ENCODE measurements around the gene ZFPL1. TPM values are rescaled to one million over a fixed set of nuclear protein-coding genes. Genes with fewer than 3 reads are reported as not detected.

ZFPL1 gene
- total RNA-seq, 1 experiment from 2014 or later: 42.6 TPM

DNA sequence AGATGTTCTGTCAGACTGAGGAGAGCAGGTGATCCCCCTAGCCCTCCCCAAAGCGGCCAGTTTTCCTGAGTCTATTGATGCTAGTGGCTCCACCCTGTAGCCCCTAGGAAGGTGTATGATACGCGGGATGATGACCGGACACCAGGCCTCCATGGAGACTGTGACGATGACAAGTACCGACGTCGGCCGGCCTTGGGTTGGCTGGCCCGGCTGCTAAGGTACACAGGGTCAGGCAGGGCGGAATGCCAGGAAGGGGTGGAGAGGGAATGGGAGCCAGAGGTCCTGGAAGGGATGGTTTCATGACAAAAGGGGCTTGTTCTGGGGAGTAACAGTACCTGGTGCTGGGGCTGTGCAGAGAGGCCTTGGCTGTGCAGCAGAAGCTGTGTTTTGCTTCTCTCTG, 3.2 kb downstream of the ZFPL1 start:
- in situ Hi-C loops (cut with HindIII; ENCODE audit: low sequenced_read_pairs): no loop called here
- no peak for DNase-seq (ENCODE audit: low spot score)

DNA sequence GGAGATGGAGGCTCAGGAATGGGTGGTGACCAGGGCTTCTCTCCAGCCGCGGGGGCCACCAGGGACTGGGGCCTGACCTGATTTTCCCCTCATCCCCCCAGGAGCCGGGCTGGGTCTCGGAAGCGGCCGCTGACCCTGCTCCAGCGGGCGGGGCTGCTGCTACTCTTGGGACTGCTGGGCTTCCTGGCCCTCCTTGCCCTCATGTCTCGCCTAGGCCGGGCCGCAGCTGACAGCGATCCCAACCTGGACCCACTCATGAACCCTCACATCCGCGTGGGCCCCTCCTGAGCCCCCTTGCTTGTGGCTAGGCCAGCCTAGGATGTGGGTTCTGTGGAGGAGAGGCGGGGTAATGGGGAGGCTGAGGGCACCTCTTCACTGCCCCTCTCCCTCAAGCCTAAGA, 3.8 kb downstream of the ZFPL1 start:
- no peak for DNase-seq (ENCODE audit: low spot score)
- in situ Hi-C loops (cut with HindIII; ENCODE audit: low sequenced_read_pairs): no loop called here

DNA sequence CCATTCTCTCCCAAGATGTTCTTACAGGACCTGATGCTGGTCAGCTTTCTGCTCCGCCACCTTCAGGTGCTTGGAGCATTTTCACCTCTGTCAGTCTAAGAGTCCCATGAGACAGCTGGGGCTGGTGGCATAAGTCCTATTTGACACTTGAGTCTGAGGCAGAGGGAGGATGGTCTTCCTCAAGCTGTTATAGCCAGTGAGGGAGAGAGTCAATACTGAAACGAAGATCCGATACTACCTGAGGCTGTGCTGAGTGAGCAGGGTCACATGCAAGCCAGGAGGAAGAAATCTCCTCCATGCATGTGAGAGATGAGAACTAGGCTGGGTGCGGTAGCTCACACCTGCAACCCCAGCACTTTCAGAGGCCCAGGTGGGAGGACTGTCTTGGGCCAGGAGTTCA, 5.6 kb downstream of the ZFPL1 start:
- in situ Hi-C loops (cut with HindIII; ENCODE audit: low sequenced_read_pairs): no loop called here
- no peak for DNase-seq (ENCODE audit: low spot score)

DNA sequence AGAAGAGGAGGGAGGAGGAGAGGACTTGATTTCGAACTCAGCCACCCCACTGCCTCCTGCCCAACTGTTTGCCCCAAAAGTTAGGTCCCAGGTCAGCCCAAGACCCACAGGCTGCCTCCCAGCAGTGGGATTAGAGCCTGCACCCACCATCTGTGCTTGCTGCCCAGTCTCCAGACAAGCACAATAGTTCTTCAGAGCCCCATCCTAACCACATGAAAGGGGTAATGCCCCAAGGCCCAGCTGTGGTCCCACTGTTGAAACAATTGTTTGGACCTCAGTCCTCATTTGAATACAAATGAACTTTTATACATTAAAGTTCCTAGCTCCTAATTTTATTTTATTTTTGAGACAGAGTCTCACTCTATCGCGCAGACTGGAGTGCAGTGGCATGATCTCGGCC, 6.6 kb downstream of the ZFPL1 start:
- no peak for DNase-seq (ENCODE audit: low spot score)

DNA sequence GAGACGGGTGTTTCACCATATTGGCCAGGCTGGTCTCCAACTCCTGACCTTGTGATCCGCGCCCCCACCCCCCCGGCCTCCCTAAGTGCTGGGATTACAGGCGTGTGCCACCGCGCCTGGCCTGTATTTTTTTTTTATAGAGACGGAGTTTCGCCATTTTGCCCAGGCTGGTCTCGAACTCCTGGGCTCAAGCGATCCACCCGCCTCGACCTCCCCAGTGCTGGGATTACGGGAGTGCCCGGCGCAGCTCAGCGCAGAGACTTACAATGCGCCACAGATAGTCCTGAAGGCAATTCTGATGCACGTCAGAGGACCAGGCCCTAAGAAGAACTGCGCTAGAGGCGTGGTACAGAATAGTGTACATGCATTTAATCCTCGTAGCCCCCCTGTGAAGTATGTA, 11.4 kb downstream of the ZFPL1 start:
- DNase-seq (ENCODE audit: low spot score): no peak
- in situ Hi-C loops (cut with HindIII; ENCODE audit: low sequenced_read_pairs): no loop called here

More for the DNA sequence above, 6.6 kb downstream of the ZFPL1 start:
- in situ Hi-C loops (cut with HindIII; ENCODE audit: low sequenced_read_pairs): no loop called here

DNA sequence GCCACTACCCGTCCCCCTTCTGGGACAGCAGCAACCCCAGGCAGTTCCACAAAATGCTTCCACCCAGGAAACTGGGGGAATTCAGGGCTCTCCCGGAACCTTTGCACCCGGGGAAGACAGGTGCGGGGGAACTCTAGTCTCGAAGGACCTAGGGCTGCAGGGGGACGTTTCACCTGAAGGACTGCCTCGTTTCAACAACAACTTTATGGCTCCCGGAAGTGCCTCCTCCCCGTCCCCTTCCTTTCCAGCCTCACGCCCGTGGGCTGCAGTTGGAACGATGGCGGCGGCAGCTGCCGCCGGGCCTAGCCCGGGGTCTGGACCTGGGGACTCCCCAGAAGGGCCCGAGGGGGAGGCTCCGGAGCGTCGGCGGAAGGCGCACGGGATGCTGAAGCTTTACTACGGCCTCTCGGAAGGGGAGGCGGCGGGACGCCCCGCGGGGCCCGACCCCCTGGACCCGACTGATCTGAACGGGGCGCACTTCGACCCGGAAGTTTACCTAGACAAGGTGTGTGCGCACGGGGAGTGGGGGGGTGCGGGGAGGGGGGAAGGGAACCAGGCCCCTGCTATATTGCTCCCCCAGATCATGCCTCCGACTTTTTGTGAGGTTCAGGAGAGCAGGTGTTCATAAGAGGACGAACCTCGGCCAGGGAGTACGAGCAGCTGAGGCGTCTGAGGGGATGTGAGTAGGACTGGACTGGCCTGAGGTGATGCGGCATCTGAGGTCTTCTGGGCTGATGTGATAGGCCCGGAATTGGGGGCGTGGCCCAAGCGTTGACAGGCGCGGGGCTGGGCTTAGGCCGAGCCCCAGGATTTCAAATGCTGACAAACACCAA, 12.2 kb downstream of the ZFPL1 start, which contains the start of gene VPS51:
VPS51 (plus strand) TSS at position 241 of the 833 bp plus-strand sequence; CDS start at position 278, 37 bp downstream.
- in situ Hi-C loops (cut with HindIII; ENCODE audit: low sequenced_read_pairs): no loop called here
- peak; percentile 90 for DNase-seq (ENCODE audit: low spot score)

DNA sequence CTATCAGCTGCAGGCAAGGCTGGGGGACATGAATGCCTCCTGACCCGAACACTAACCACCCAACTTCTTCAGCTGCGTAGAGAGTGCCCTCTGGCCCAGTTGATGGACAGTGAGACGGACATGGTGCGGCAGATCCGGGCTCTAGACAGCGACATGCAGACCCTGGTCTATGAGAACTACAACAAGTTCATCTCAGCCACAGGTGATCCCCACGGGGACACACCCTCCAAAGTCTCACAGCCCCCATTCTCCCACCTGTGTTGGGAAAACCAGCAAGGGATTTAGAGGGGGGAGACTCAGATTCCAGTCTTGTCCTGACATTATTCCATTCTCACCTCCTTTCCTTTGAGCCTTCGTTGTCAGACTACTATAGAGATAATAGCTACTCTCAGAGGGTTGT, 12.9 kb downstream of the ZFPL1 start:
- in situ Hi-C loops (cut with HindIII; ENCODE audit: low sequenced_read_pairs): no loop called here
- no peak for DNase-seq (ENCODE audit: low spot score)

DNA sequence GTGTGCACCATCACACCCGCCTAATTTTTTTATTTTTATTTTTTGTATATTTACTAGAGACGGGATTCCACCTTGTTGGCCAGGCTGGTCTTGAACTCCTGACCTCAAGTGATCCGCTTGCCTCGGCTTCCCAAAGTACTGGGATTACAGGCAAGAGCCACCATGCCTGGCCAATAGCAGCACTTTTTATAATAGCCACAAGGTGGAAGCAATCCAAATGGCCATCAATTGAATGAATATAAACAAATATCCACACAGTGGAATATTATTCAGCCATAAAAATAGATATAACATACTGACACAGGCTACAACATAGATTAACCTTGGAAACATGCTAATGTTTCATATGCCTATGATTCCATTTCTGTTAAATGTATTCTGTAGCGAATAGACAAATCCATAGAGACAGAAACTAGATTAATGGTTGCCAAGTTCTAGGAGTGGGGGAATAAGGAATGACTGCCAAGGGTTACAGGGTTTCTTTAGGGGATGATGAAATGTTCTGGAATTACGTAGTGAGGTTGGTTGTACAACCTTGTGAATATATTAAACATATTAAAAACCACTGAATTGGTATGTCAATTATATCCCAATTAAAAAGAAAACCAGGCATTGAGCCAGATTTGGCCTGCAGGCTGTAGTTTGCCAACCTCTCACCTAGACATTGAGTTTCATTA, 16.8 kb downstream of the ZFPL1 start:
- in situ Hi-C loops (cut with HindIII; ENCODE audit: low sequenced_read_pairs): no loop called here

DNA sequence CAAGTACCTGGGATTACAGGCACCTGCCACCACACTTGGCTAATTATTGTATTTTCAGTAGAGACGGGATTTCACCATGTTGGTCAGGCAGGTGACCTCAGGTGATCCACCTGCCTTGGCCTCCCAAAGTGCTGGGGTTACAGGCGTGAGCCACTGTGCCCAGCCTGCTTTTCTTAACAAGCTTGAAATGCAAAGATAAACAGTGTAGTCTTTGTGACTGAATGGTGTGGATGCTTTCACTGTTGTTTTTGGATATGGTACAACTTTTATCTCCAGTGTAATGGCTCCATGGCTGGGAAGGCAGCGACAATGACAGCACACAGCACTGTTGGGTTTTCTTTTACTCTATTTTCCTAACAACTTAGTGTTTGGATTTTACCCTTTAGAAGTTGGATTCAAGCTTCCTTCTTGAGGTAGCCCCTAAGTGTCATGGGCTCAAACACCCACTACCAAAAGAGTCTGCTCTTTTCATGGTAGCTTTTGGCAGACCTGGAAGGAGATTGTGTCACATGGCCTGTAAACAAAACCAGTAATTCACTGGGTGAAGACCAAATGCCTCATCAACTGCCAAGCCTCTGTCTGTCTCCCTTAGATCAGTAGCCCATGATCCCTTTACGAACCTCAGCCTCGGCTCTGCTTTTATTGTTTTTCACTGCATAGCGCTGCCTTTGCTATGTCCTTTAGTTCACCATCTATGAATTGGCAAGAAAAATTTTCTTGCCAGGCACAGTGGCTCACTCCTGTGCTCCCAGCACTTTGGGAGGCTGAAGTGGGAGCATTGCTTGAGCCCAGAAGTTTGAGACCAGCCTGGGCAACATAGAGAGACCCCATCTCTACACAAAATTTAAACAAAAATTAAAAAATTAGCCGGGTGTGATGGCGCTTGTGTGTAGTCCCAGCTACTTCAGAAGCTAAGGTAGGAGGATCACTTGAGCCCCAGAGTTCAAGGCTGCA, 18.4 kb downstream of the ZFPL1 start:
- DNase-seq (ENCODE audit: low spot score): no peak
- in situ Hi-C loops (cut with HindIII; ENCODE audit: low sequenced_read_pairs): no loop called here

More for the DNA sequence above, 16.8 kb downstream of the ZFPL1 start:
- no peak for DNase-seq (ENCODE audit: low spot score)

DNA sequence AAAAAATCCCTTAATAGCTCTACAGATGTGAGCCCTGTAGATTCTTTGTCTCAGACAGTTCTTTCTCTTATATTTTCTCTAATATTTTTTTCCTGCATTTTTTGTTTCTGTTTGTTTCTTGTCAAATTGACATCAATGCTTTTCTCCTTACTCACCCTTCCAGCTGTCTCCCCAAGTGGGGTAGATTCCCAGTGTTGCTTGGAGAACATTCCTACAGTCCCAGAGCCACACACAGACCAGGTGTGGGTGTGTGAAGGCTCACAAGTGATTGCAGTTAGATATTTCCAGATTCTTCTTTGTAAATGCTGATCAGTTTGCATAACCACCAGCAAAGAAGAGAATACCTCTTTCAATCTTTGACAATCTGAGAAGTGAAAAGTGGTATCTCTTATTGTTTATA, 19.5 kb downstream of the ZFPL1 start:
- no peak for DNase-seq (ENCODE audit: low spot score)
- in situ Hi-C loops (cut with HindIII; ENCODE audit: low sequenced_read_pairs): no loop called here

DNA sequence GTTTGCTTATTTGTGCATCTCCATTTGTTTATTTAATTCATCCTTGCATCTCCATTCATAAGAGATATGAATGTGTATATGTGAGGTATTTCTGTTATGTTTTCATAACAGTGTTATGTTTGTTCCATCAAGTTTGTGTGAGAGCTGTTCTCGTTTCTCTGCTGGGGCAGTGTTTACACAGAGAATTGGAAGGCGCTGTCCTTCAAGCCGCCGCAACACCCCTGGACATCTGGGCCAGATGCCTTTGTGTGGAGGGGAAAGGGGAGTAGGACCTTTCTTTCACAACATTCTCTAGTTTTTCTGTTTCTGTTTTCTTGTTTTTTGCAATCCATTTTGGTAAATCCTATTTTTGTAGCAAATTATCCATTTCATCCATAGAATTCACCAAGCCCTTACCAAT, 20.6 kb downstream of the ZFPL1 start:
- DNase-seq (ENCODE audit: low spot score): no peak
- in situ Hi-C loops (cut with HindIII; ENCODE audit: low sequenced_read_pairs): no loop called here

DNA sequence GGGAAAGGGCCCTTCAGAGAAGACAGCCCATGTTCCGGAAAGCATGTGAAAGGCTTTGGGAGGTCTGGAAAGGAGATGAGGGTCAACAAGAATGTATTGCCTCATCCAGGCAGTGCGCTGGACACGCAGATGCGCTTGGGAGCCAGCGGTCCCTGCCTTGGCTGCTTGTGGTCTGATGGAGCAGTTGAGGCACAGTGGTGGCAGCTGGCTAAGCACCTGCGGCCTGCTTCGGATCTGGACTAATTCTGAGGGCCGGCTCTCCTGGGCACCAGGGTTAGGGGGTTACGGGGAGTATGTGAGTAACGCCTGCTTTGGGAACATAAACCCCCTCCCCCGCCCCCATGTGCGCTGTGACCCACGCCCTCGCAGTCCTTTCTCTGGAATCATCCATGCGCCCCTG, 23.1 kb downstream of the ZFPL1 start:
- no peak for DNase-seq (ENCODE audit: low spot score)
- in situ Hi-C loops (cut with HindIII; ENCODE audit: low sequenced_read_pairs): no loop called here

DNA sequence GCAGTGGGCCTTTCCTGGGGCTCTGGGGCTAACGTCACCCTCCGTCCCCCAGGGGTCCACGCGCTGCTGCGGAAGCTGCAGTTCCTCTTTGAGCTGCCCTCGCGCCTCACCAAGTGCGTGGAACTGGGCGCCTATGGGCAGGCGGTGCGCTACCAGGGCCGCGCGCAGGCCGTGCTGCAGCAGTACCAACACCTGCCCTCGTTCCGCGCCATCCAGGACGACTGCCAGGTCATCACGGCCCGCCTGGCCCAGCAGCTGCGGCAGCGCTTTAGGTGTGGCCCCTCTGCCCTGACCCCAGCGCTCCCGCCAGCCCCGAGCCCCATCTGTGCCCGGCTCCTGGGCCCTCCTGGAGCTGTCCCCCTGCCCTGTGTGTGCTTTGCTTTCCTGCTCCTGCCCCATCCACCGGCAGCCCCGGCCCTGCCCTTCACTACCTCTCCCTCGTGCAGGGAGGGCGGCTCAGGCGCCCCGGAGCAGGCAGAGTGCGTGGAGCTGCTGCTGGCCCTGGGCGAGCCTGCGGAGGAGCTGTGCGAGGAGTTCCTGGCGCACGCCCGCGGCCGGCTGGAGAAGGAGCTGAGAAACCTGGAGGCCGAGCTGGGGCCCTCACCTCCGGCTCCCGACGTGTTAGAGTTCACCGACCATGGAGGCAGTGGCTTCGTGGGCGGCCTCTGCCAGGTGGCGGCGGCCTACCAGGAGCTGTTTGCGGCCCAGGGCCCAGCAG, 23.9 kb downstream of the ZFPL1 start:
- in situ Hi-C loops (cut with HindIII; ENCODE audit: low sequenced_read_pairs): no loop called here
- no peak for DNase-seq (ENCODE audit: low spot score)

DNA sequence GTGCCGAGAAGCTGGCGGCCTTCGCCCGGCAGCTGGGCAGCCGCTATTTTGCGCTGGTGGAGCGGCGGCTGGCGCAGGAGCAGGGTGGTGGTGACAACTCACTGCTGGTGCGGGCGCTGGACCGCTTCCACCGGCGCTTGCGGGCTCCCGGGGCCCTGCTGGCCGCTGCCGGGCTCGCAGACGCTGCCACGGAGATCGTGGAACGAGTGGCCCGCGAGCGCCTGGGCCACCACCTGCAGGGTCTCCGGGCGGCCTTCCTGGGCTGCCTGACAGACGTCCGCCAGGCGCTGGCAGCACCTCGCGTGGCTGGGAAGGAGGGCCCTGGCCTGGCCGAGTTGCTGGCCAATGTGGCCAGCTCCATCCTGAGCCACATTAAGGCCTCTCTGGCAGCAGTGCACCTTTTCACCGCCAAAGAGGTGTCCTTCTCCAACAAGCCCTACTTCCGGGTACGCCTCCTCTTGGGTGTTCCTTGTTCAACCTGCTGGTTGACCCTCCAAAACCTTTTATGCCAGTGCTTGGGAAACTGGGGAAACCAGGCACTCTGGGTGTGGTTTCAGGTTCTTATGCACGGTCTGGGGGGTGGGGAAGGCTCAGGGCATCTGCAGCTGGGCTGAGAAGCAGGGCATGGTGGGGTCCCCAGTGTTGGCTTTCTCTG, 24.6 kb downstream of the ZFPL1 start:
- DNase-seq (ENCODE audit: low spot score): no peak

DNA sequence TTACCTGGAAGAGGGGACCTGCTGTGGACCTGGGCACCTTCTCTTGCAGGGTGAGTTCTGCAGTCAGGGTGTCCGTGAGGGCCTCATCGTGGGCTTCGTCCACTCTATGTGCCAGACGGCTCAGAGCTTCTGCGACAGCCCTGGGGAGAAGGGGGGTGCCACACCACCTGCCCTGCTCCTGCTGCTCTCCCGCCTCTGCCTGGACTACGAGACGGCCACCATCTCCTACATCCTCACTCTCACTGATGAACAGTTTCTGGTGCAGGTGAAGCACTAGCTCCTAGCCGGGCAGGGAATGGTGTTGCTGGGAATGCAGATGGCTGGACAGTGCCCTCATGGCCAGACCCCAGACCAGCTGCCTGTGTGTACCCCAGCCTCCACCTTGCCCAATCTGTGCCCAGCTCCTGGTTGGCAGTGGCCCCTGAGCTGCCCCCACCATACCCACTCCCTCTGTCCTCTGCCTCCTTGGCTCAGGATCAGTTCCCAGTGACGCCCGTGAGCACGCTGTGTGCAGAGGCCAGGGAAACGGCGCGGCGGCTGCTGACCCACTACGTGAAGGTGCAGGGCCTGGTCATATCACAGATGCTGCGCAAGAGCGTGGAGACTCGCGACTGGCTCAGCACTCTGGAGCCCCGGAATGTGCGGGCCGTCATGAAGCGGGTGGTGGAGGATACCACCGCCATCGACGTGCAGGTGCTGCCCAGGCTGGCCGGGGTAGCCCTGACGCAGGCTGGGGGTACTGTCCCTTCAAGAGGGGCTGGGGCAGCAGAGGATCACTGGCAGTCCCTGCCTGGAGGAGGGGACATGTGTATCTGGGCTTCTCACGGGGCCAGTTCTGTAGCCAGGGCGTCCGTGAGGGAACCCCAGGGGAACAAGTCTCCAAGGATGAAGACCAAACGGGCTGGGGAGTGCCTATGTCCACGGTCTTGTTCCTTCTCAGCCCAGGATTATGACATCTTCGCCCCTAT, 25.5 kb downstream of the ZFPL1 start:
- no peak for DNase-seq (ENCODE audit: low spot score)
- in situ Hi-C loops (cut with HindIII; ENCODE audit: low sequenced_read_pairs): no loop called here

More for the DNA sequence above, 24.6 kb downstream of the ZFPL1 start:
- in situ Hi-C loops (cut with HindIII; ENCODE audit: low sequenced_read_pairs): no loop called here

DNA sequence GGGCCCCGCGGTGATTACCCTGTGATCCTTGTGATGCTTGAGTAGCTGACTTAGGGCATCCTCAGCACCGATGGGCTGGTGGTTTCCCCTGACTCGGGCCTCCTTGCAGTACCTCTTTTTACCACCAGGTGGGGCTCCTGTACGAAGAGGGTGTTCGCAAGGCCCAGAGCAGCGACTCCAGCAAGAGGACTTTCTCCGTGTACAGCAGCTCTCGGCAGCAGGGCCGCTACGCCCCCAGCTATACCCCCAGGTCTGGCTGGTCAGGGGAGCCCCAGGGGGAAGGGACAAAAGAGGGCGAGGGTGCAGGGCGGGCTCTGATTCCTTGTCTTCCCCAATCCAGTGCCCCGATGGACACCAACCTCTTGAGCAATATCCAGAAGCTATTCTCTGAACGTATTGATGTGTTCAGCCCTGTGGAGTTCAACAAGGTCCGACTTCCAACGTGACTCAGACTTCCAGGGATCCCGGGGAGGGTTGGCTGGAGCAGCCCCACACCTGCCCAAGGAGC, 26.4 kb downstream of the ZFPL1 start:
- peak; percentile 87 for DNase-seq (ENCODE audit: low spot score)
- in situ Hi-C loops (cut with HindIII; ENCODE audit: low sequenced_read_pairs): no loop called here

DNA sequence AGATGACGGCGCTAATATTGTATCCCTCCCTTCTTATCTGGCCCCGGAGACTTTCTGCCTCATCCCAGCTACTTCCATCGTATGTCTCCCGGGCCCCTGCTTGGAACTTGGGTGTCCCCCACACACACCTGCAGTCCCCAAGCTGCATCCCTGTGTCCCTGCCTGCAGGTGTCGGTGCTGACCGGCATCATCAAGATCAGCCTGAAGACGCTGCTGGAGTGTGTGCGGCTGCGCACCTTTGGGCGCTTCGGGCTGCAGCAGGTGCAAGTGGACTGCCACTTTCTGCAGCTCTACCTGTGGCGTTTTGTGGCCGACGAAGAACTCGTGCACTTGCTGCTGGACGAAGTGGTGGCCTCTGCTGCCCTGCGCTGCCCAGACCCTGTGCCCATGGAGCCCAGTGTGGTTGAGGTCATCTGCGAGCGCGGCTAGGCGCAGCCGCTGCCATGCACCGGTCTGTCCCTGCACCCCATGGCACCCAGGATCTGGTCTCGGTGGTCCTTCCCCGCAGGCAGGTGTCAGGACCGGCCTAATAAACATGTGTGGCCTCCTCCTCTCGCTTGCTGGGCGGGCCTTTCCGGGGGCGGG, 27.2 kb downstream of the ZFPL1 start:
- DNase-seq (ENCODE audit: low spot score): no peak
- in situ Hi-C loops (cut with HindIII; ENCODE audit: low sequenced_read_pairs): no loop called here
